ENCODE data around the gene SUV39H1. TPM values are rescaled to one million over a fixed set of nuclear protein-coding genes. Genes with fewer than 3 reads are reported as not detected.

SUV39H1 gene
- total and polyA plus RNA-seq, 9 of the 15 experiments (the other 6 are each of a cell fraction or from before 2014, with no cell fraction given), result 4.7 to 34.7 (median 17.9) TPM

DNA sequence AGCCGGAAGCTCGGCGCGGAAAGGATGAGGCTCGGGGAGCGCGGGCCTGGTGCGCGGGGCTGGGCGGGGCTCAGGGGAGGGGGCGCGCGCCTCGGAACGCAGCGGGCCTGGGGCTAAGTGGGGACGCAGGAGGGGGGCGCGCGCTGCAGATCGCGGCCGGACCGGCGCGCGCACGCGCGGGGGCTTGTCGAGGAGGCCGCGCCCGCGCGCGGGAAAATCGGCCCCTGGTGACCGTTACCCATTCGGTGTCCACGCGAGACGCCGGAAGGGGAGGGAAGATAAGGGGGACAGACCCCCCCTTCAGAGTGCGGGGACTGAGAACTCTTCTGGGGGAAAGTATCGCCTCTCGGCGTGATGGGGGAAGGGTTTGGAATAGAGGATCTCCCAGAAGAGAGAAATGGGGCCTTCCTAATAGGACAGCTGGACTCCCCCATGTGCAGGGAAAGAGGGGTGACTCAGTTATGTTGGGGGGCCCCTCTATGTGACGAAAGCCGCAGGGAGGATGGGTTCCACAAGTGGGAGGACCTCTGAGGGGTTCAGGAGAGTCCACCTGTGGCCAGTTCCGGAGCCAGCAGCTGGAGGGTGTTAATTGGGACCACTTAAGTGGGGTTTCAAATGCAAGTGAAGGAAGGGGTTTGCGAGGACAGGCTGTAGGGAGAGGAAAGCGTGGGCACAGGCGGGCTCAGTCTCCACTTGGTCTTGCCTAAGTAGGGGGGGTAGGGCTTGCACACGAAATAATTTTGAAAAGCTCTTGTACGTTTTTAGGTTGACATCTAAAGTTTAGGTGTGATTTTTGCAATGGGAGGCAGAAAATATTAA lies 584 bp downstream of the SUV39H1 start (continued):
- TF ChIP-seq SIN3B (IDR thresholded peaks at IDR 0.05; ENCODE audit: low read depth) (no peak), ZBTB7A (IDR thresholded peaks at IDR 0.05; ENCODE audit: borderline replicate concordance, control insufficient read depth, low read depth, low read length) (peak; percentile 13; the same call in 1 of the 2 replicates), NFIC (IDR thresholded peaks at IDR 0.05) (no peak), MAFK (IDR thresholded peaks at IDR 0.05; ENCODE audit: low read length) (no peak), SRF (CRISPR knock-in tag; IDR thresholded peaks at IDR 0.05) (no peak), CBFA2T3 (IDR thresholded peaks at IDR 0.05) (no peak), POLR2AphosphoS5 (IDR thresholded peaks at IDR 0.05; ENCODE audit: control insufficient read depth, insufficient read depth, low read depth, low read length) (no peak), GTF2A2 (tag; IDR thresholded peaks at IDR 0.05) (no peak), GTF2E2 (tag; IDR thresholded peaks at IDR 0.05) (0 out of 2 replicates have a peak, but pooled peaks have one; percentile 56), KAT2B (IDR thresholded peaks at IDR 0.05; ENCODE audit: low read depth, low read length) (no peak), LEF1 (IDR thresholded peaks at IDR 0.05) (no peak), CCNT2 (IDR thresholded peaks at IDR 0.05; ENCODE audit: borderline replicate concordance, extremely low read depth, insufficient read length, low read depth, low read length) (peak; percentile 25), MTF1 (CRISPR knock-in tag; IDR thresholded peaks at IDR 0.05; ENCODE audit: borderline replicate concordance) (no peak), ZNF668 (CRISPR knock-in tag; IDR thresholded peaks at IDR 0.05) (no peak), YBX1 (IDR thresholded peaks at IDR 0.05) (no peak), HMG20A (CRISPR knock-in tag; conservative IDR thresholded peaks at IDR 0.05) (no peak)
- TF ChIP-seq, protein P1, sequence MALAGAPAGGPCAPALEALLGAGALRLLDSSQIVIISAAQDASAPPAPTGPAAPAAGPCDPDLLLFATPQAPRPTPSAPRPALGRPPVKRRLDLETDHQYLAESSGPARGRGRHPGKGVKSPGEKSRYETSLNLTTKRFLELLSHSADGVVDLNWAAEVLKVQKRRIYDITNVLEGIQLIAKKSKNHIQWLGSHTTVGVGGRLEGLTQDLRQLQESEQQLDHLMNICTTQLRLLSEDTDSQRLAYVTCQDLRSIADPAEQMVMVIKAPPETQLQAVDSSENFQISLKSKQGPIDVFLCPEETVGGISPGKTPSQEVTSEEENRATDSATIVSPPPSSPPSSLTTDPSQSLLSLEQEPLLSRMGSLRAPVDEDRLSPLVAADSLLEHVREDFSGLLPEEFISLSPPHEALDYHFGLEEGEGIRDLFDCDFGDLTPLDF (CRISPR knock-in tag; IDR thresholded peaks at IDR 0.05), result no peak
- TF ChIP-seq, protein P2, sequence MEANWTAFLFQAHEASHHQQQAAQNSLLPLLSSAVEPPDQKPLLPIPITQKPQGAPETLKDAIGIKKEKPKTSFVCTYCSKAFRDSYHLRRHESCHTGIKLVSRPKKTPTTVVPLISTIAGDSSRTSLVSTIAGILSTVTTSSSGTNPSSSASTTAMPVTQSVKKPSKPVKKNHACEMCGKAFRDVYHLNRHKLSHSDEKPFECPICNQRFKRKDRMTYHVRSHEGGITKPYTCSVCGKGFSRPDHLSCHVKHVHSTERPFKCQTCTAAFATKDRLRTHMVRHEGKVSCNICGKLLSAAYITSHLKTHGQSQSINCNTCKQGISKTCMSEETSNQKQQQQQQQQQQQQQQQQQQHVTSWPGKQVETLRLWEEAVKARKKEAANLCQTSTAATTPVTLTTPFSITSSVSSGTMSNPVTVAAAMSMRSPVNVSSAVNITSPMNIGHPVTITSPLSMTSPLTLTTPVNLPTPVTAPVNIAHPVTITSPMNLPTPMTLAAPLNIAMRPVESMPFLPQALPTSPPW (CRISPR knock-in tag; IDR thresholded peaks at IDR 0.05), result peak; percentile 95
- TF ChIP-seq, protein P3, sequence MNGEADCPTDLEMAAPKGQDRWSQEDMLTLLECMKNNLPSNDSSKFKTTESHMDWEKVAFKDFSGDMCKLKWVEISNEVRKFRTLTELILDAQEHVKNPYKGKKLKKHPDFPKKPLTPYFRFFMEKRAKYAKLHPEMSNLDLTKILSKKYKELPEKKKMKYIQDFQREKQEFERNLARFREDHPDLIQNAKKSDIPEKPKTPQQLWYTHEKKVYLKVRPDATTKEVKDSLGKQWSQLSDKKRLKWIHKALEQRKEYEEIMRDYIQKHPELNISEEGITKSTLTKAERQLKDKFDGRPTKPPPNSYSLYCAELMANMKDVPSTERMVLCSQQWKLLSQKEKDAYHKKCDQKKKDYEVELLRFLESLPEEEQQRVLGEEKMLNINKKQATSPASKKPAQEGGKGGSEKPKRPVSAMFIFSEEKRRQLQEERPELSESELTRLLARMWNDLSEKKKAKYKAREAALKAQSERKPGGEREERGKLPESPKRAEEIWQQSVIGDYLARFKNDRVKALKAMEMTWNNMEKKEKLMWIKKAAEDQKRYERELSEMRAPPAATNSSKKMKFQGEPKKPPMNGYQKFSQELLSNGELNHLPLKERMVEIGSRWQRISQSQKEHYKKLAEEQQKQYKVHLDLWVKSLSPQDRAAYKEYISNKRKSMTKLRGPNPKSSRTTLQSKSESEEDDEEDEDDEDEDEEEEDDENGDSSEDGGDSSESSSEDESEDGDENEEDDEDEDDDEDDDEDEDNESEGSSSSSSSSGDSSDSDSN (IDR thresholded peaks at IDR 0.05; ENCODE audit: borderline replicate concordance in 1 of 2, low read depth in 2 of 2, low read length in 2 of 2), result no peak
- TF ChIP-seq, protein P4, sequence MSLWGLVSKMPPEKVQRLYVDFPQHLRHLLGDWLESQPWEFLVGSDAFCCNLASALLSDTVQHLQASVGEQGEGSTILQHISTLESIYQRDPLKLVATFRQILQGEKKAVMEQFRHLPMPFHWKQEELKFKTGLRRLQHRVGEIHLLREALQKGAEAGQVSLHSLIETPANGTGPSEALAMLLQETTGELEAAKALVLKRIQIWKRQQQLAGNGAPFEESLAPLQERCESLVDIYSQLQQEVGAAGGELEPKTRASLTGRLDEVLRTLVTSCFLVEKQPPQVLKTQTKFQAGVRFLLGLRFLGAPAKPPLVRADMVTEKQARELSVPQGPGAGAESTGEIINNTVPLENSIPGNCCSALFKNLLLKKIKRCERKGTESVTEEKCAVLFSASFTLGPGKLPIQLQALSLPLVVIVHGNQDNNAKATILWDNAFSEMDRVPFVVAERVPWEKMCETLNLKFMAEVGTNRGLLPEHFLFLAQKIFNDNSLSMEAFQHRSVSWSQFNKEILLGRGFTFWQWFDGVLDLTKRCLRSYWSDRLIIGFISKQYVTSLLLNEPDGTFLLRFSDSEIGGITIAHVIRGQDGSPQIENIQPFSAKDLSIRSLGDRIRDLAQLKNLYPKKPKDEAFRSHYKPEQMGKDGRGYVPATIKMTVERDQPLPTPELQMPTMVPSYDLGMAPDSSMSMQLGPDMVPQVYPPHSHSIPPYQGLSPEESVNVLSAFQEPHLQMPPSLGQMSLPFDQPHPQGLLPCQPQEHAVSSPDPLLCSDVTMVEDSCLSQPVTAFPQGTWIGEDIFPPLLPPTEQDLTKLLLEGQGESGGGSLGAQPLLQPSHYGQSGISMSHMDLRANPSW (CRISPR knock-in tag; IDR thresholded peaks at IDR 0.05), result no peak

All from K562 (cell line).